GM19397 (cell line): Measurements from ENCODE around the gene PASK.
A peak's percentile ranks its signal among the peaks of the same experiment; 100 is the strongest.
"Not testable (repeated sequence)": the region's sequence is repeated elsewhere in the genome, so short reads cannot be mapped to it uniquely, and the experiment has no call there.

ENCODE experiments used
- ATAC-seq: cut with Tn5 transposase; IDR thresholded peaks from one replicate; pipeline ENCODE4 v1.9.1; 2021; ENCODE audit warnings: mild to moderate bottlenecking, moderate library complexity; ENCODE audit not compliant: unreplicated experiment

PASK gene

GRCh38 chr2:241109210-241110088 is 39.8 kb downstream of the PASK start:
- no peak for ATAC-seq

DNA sequence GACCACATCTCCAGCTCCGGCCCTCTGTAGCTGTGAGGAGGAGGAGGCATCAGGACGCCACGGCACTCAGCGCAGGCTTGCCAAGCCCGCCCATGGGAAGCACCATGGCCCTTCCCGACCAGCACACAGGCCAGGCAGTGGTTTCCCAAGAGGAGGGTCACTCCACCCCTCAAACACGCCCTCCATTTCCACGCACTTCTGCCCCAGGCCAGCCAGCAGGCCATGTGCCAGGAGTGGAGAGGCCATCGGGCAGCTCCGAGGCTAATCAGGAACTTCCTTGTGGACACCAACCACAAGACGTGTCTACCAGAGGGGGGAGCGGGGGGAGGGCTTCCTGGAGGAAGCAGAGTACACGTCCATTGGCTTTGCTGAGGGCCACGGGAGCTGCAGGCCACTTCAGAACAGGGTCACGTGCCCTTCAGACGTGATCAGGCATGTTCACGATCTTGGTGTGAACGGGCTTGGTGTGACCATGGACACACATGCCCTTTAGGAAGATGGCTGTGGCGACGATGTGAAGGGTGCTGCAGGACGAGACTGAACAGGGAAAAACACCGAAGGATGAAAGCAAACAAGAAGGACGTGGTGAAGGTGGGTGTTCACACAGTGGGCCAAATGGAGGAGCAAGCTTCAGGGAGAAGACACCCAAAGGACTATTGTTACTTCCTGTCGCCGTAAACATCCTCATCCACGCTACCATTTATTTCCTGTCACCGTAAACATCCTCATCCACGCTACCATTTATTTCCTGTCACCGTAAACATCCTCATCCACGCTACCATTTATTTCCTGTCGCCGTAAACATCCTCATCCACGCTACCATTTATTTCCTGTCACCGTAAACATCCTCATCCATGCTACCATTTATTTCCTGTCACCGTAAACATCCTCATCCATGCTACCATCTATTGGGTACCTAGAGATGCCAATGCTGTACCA is 40.7 kb downstream of the PASK start:
- no peak for ATAC-seq

DNA sequence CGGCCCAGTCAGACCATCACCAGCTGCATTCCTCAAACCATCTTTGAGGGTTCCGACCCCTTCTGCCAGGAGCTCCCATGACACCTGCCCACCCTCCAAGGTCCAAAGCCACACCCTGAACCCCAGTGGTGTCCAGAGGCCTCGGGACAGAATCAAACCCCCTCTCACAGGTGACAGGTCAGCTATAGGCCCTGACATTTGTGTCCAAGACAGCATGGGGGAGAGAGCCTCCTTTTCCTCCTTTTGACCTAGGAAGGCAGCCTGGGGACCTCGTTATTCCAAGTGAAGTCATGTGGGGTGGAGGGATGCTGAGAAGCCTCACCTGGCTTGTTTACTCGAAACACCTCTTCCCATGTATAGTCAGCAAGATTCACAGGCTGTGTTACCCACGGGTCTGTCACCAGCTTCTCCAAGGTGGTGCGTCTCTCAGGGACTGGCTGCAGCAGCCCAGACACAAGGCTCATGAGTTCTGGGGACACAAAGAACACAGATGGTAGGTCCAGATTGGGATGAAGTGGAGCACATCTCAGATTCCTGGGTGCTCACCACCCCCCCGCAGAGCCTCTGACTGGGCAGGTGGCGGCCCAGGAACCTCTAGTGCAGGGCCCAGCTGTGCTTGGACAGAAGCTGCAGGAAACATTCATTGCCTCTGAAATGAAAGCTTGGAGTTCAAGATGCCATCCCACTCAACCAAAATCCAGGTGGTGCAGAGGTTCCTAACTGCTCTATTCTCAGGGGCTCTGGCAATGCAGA is 42.1 kb downstream of the PASK start:
- no peak for ATAC-seq

- no peak for ATAC-seq
Observed at GRCh38 chr2:241105641-241106040, 43.6 kb downstream of the PASK start.

GRCh38 chr2:241104611-241105010 is 44.7 kb downstream of the PASK start:
- not testable (repeated sequence) for ATAC-seq

- ATAC-seq = no peak
Observed at GRCh38 chr2:241103176-241103595, 46.1 kb downstream of the PASK start.

DNA sequence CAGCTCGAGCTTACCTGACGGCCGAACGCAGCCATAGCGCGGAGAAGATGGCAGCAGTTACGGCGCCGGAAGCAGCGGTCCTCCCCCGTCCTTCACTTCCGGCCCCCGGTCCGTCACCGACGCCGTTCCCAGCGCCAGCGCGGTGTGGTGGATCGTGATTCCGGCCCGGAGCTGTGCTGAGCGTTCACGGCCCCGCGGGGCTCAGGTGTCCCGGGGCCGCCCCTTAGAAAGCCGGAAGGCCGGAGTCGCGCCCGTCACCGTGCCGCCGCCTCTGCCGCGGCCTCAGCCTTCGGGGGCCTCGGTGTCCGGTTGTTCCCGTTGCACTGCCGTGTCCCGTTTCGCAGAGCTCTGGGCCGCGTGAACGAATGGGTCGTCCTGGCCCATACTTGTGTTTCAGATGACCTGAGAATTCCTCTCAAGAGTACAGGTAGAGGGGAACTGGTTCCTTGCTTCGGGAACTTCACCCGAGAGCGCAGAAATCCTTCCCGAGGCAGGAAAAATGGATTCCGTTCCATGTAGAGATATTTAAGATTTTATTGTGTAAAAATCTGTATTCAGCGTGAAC is 47.0 kb downstream of the PASK start, which contains the start of gene MTERF4:
Gene MTERF4, minus strand, starts transcription at position 49 of the 565 bp plus-strand sequence. Its CDS starts 14 bp downstream, at position 35.
- peak; percentile 88 for ATAC-seq

- no peak for ATAC-seq
Observed at GRCh38 chr2:241099246-241099645, 50.0 kb downstream of the PASK start.

DNA sequence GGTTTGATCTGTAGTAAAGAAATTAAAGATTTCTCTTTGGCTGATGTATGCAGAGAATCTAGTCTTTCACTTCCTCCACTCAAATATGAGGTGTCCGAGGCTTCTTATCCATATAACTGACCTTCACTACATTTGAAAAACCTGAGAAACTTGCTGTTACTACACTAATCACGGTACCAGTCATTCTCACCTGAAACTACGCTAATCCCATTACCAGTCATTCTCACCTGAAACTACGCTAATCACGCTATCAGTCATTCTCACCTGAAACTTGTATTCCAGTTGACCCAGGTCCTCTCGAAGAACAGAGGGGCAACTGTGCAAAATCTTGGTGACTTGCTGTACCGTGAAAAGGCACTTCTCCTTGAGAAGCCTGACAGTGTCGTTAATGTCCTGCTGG is 52.3 kb downstream of the PASK start:
- ATAC-seq = no peak

DNA sequence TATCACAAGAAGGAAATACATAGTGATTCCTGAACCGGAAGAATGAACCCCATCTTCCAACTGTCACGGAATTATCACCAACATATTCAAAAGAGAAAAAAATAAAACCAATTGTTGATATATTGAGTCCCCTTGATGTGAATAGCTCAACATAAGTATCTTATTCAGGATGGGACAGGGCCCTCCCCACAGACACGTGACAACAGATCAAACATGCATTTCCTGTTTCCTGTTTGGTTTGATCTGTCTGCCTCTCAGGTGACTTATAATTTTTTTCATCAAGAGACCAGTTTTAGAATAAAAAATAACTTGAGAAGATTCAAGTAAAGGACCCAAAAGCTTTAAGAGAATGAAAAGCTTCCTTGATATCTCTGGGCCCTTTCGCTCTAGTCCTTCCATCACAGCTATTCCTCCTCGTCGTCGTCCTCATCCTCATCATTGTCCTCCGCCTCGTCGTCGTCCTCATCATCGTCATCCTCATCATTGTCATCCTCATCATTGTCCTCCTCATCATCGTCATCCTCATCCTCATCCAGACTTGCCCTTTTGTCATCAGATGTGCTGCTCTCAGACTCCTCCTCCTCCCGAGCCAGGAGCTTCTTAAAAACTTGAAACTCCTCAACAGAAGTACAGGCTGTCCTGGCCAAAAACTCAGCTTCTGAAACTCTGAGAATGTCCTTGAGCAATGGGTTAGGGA is 53.5 kb downstream of the PASK start:
- ATAC-seq = no peak

- no peak for ATAC-seq
Observed at GRCh38 chr2:241094924-241095420, 54.3 kb downstream of the PASK start.

DNA sequence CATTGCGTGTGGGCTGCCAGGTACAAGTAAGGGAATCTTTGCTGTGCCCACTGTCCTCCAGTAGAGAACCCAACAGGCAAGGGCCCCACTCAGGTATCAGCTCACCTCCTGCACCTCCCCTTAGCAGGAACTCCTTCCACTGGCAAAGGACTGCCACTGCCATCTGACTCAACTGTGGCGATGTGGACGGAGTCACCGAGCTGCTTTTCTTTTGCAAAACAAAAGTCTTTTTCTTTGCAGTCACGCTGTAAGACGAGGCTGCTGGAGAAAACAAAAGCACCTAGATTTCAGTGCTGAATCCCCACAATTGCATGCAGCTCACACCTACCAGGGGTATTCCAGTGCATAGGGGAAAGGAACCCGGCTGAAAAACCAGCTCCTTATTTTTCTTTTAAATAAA is 55.1 kb downstream of the PASK start:
- ATAC-seq = no peak

- ATAC-seq = not testable (repeated sequence)
Observed at GRCh38 chr2:241093133-241093781, 56.0 kb downstream of the PASK start.

DNA sequence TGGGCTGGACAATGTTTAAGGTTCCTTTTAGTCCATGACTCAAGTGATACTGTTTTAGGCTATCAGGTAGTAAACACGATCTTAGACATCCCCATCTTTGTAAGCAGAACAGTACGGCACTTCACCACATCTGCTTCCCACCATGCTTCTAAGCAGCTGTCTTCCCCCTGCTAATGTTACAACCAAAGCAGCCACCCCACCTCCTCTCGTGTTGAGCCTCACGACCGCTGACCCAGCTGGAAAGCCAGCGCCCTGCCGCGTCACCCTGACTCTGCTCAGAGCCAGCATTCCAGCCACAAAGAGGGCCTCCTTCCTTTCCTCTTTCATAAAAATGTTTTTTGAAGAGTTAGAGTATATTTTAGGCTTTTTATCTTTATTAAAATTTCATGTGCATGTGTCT is 56.6 kb downstream of the PASK start:
- ATAC-seq = no peak

DNA sequence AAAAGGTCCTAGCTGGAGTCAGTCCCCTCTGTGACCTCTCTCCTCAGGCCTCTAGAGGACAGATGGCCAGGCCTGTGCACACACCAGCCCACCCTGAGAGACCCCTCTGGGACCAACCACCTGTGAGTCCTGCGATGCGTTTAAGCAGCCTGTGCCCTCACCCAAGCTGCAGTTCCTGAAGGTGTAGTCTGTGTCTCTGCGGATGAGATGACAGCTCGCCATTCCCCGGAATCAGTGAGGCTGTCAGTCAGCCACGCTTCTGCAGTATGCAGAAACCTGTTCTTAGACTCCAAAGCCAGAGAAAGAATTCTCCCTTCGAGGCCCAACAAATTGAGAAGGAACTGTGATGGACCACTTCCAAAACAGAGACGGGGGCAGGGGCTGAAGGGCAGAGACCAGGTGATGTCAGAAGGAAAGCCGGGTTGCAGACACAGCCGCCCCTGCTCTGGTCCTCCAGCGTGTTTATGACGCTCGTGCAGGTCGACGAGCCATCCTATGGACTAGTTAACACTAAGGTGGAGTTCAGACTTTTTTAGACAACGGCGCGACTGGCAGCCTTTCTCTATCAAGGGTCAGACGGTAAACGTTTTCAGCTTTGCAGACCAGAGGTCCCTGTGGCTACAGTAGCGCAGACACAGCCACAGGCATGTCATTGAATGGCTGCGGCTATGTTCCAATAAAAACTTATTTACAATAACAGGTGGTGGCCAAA is 57.4 kb downstream of the PASK start:
- ATAC-seq = no peak

DNA sequence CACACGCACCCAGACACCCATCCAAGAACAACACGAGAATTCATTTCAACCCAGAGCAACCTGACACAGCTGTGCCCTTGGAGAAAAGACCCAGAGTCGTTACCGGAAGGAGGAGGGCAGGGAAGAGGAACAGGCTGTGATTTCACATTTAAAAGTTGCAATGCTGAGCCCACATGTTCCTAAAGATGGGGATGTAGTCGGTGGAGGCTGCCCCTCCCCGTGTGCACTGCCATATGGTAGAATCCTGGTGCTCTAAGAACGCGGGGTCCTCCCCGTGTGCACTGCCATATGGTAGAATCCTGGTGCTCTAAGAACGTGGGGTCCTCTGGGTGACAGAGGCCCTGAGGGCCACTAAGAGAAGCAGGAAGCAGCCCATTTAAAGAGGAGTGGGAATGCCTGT is 58.1 kb downstream of the PASK start:
- no peak for ATAC-seq

- ATAC-seq = no peak
Observed at GRCh38 chr2:241088791-241089732, 60.2 kb downstream of the PASK start.
